ENCODE results near the gene PKNOX2.

The PKNOX2 gene

DNA sequence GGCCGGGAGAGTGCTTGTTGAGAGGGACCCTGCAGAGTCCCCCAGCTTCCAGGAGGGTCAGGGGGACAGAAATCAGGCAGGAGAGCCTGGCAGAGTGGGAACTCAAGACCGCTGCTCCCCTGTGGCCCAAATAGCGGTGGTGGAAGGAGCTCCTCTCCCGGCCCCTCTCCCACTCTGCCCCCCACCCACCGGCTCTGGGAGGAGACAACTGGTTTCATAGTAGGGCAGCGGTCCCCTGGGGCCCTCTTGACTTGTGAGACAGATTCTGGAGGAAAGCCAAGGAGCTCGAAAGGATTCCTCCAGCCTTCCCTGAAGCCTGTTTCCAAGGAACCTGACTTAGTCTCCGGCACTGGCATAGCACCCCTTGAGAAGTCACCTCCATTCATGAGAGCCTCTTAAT lies 10.1 kb downstream of the PKNOX2 start:
- no peaks in the 10 kb centered on the region for H3K4me1 Mint-ChIP-seq (ENCODE audit: low read depth)
- no peaks in the 10 kb centered on the region for H3K36me3 Mint-ChIP-seq (ENCODE audit: low read depth)
- DNase-seq = no peak
- no peak overlapping the region for H3K4me3 Mint-ChIP-seq
- H3K9me3 Mint-ChIP-seq = no peaks in the 10 kb centered on the region
- H3K27me3 Mint-ChIP-seq = peaks cover 93% of the 10 kb centered on the region
- no peak overlapping the region for H3K27ac Mint-ChIP-seq

DNA sequence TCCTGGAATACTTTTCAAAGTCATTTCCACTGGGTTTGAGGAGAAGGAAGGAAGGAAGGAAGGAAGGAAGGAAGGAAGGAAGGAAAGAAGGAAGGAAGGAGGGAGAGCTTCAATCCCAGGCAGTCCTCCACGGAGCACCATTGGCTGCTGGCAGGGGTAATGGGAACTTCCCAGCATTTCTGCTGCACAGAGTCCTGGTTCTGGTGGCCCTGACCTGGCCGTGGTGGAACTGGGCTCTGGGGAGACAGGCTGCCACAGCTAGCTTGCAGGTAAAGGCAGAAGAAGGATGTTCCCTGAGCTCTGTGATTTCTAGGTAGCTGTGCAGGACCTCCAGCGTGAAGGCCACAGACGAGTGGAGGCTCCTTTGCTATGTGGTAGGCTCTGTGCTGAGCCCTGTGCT lies 10.6 kb downstream of the PKNOX2 start:
- Mint-ChIP-seq H3K4me1 (ENCODE audit: low read depth) (no peaks in the 10 kb centered on the region), H3K27me3 (peaks cover 93% of the 10 kb centered on the region), H3K36me3 (ENCODE audit: low read depth) (no peaks in the 10 kb centered on the region), H3K4me3 (no peak overlapping the region), H3K9me3 (no peaks in the 10 kb centered on the region), H3K27ac (no peak overlapping the region)
- no peak for DNase-seq

DNA sequence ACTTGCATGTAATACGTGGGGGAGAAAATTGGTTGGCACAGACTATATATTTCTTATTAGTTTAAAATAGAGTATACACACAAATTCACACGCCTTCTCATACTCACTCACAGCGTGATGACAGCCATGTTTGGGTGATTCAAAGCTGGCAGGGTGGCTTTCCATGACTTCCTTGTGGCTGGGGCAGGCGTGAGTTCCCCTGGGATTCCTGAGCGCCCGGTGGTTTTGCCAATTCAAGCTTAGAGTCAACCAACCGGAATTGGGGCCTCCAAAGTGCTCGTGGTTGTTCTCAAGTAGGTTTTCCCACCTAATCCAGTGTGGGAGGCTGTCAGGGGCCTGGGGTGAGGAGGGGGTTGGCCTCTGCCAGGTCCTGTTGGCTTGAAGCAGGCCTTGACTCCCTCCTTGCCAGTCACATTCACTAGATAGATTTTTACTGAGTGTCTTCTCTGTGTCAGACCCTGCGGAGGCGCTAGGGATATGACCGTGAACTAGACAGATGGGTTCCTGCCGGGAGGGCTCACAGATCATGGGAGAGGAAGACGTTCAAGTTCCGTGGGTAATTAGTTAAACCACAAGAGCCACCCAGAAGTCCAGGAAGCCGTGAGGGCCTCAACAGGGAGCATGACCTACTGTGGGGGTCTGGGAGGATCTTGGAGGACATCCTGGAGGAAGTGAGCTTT lies 11.5 kb downstream of the PKNOX2 start:
- no peak overlapping the region for H3K4me3 Mint-ChIP-seq
- no peaks in the 10 kb centered on the region for H3K36me3 Mint-ChIP-seq (ENCODE audit: low read depth)
- no peaks in the 10 kb centered on the region for H3K4me1 Mint-ChIP-seq (ENCODE audit: low read depth)
- no peak overlapping the region for H3K27ac Mint-ChIP-seq
- H3K9me3 Mint-ChIP-seq = no peaks in the 10 kb centered on the region
- H3K27me3 Mint-ChIP-seq = peaks cover 91% of the 10 kb centered on the region
- DNase-seq = no peak

DNA sequence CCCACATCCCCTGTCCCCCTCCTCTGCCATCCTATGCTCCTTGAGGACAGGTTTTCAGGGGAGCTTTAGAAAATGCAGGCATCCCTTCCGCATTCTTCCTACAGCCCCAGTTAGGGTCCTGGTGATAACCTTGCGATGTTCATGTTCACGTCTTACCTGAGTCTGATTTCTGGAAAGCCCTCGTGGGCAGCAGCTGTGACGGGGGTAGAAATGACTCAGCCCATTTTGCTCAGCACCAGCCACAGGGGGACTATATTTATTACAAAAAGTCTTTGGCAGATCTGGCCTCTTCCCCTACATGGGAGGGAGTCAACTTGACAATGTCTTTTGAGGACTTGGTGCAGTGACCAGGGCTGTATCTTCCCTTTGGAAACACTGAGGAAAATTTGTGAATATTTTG lies 12.3 kb downstream of the PKNOX2 start:
- DNase-seq = no peak
- H3K27ac Mint-ChIP-seq = no peak overlapping the region
- peaks cover 88% of the 10 kb centered on the region for H3K27me3 Mint-ChIP-seq
- H3K36me3 Mint-ChIP-seq (ENCODE audit: low read depth) = no peaks in the 10 kb centered on the region
- no peak overlapping the region for H3K4me3 Mint-ChIP-seq
- no peaks in the 10 kb centered on the region for H3K9me3 Mint-ChIP-seq
- no peaks in the 10 kb centered on the region for H3K4me1 Mint-ChIP-seq (ENCODE audit: low read depth)

- no peak for DNase-seq
- H3K27ac Mint-ChIP-seq = no peak overlapping the region
- no peaks in the 10 kb centered on the region for H3K4me1 Mint-ChIP-seq (ENCODE audit: low read depth)
- no peak overlapping the region for H3K4me3 Mint-ChIP-seq
- peaks cover 86% of the 10 kb centered on the region for H3K27me3 Mint-ChIP-seq
- H3K36me3 Mint-ChIP-seq (ENCODE audit: low read depth) = no peaks in the 10 kb centered on the region
- H3K9me3 Mint-ChIP-seq = no peaks in the 10 kb centered on the region
Measured at GRCh38 chr11:125177543-125177942, 13.0 kb downstream of the PKNOX2 start.

DNA sequence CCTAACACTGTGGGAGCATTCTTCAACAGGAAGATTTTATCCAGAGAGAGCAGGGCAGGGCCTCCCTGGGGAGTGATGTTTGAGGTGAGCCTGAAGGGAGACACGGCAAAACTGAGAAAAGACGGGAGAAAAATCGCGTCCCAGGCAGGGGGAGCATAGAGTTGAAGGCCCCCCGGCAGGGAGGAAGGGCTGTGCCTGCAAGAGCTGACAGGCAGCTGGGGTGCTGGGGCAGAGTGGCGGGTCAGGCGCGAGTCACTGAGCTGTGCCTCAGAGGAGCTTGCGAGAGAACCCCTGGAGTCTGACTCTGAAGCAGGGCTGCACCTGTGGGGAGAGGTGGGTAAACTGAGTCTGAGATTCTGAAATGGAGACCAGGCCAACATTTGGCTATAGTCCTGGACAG lies 14.8 kb downstream of the PKNOX2 start:
- Mint-ChIP-seq H3K36me3 (ENCODE audit: low read depth) (no peaks in the 10 kb centered on the region), H3K4me3 (no peak overlapping the region), H3K9me3 (no peaks in the 10 kb centered on the region), H3K27me3 (peaks cover 79% of the 10 kb centered on the region), H3K4me1 (ENCODE audit: low read depth) (no peaks in the 10 kb centered on the region), H3K27ac (no peak overlapping the region)
- no peak for DNase-seq

DNA sequence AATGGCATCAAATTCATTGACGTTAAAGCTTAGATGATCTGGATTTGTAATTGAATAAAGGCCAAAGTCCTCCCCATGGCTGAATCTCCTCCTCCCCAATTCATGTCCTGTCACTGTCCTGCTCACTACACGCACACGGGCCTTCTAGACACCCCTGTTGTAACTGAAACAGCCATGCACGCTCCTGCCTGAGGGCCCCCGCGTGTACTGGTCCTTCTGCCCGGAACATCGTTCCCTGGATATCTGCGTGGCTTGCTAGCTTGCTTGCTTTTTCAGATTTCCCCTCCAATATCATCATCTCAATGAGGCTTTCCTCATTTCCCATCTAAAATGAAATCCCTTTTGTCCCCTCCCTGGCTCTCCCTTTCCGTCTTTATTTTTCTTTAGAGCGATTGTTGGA lies 15.3 kb downstream of the PKNOX2 start:
- H3K36me3 Mint-ChIP-seq (ENCODE audit: low read depth) = no peaks in the 10 kb centered on the region
- H3K4me1 Mint-ChIP-seq (ENCODE audit: low read depth) = no peaks in the 10 kb centered on the region

DNA sequence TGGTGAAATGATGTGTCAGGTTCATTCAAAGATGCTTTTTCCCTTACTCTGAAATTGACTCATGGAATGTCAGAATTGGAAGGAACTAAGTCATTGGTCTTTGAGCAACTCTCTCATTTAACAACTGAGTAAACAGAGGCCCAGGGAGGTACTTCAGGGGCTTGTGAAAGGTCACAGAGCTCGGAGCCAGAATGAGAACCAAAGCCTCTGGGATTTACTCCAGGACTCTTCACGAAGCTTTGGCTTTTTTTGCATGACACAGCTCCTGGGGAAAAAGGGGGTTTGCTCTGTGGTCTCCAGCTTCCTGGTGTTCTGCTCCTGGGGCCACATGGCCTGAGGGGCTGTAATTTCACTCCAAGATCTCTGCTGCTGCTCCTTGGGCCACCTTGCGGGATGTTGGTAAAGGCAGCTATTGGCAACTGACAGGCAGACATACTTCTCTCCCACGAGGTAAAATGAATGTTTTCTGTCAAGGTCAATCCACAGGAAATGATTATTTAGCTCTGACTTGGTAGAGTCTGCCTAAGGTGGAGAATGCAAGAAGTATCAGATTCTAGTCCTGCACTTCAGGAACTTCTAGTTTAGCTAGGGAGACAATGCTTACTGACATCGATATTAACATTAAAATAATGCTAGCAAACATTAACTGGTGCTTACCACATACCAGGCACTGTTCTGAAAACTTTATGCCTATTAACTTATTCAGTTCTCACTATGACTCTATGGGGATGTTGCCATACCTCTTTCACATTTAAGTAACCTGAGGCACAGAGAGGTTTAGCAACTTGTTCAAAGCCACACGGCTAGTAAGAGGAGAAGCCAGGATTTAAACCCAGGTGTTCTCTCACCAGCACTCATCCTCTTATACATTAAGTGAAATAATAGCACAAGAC lies 16.1 kb downstream of the PKNOX2 start:
- peaks cover 77% of the 10 kb centered on the region for H3K27me3 Mint-ChIP-seq
- no peak for DNase-seq
- no peak overlapping the region for H3K4me3 Mint-ChIP-seq
- no peak overlapping the region for H3K27ac Mint-ChIP-seq
- no peaks in the 10 kb centered on the region for H3K36me3 Mint-ChIP-seq (ENCODE audit: low read depth)
- H3K4me1 Mint-ChIP-seq (ENCODE audit: low read depth) = no peaks in the 10 kb centered on the region
- no peaks in the 10 kb centered on the region for H3K9me3 Mint-ChIP-seq

More for the DNA sequence above, 15.3 kb downstream of the PKNOX2 start:
- Mint-ChIP-seq H3K9me3 (no peaks in the 10 kb centered on the region), H3K4me3 (no peak overlapping the region), H3K27ac (no peak overlapping the region), H3K27me3 (peaks cover 79% of the 10 kb centered on the region)
- DNase-seq = no peak

GRCh38 chr11:125182573-125182972 lies 18.0 kb downstream of the PKNOX2 start:
- H3K36me3 Mint-ChIP-seq (ENCODE audit: low read depth) = no peaks in the 10 kb centered on the region
- H3K27ac Mint-ChIP-seq = no peak overlapping the region
- H3K27me3 Mint-ChIP-seq = peaks cover 69% of the 10 kb centered on the region
- H3K4me1 Mint-ChIP-seq (ENCODE audit: low read depth) = no peaks in the 10 kb centered on the region
- no peaks in the 10 kb centered on the region for H3K9me3 Mint-ChIP-seq
- no peak overlapping the region for H3K4me3 Mint-ChIP-seq
- no peak for DNase-seq

DNA sequence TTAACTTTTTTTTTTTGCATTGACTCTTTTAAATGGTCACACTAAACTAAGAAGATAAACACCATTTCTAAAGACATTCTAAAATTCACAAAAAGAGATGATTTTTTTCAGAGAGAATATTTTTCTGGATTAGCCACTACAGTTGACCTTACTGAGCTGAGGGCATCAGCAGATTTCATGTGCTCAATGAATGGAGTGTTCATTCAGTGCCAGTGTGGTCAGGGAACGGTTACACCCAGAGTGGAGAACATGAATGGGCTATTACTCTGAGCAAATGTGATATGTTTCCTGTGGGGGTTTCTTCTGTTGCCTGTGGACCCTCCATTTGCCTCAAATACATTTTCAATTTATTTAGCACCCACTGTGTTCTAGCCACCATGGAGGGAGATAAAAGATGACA lies 19.1 kb downstream of the PKNOX2 start:
- no peak overlapping the region for H3K27ac Mint-ChIP-seq

GRCh38 chr11:125188021-125188420 lies 23.5 kb downstream of the PKNOX2 start:
- Mint-ChIP-seq H3K27me3 (peaks cover 76% of the 10 kb centered on the region), H3K27ac (no peak overlapping the region), H3K4me3 (no peak overlapping the region), H3K36me3 (ENCODE audit: low read depth) (no peaks in the 10 kb centered on the region), H3K9me3 (no peaks in the 10 kb centered on the region), H3K4me1 (ENCODE audit: low read depth) (no peaks in the 10 kb centered on the region)
- no peak for DNase-seq

More for the DNA sequence above, 19.1 kb downstream of the PKNOX2 start:
- Mint-ChIP-seq H3K4me1 (ENCODE audit: low read depth) (no peaks in the 10 kb centered on the region), H3K27me3 (peaks cover 71% of the 10 kb centered on the region), H3K9me3 (no peaks in the 10 kb centered on the region), H3K36me3 (ENCODE audit: low read depth) (no peaks in the 10 kb centered on the region), H3K4me3 (no peak overlapping the region)
- no peak for DNase-seq

- no peak overlapping the region for H3K27ac Mint-ChIP-seq
- H3K27me3 Mint-ChIP-seq = peaks cover 76% of the 10 kb centered on the region
- no peak for DNase-seq
- H3K4me3 Mint-ChIP-seq = no peak overlapping the region
- no peaks in the 10 kb centered on the region for H3K4me1 Mint-ChIP-seq (ENCODE audit: low read depth)
- peaks cover 3% of the 10 kb centered on the region for H3K9me3 Mint-ChIP-seq
- no peaks in the 10 kb centered on the region for H3K36me3 Mint-ChIP-seq (ENCODE audit: low read depth)
Measured at GRCh38 chr11:125190566-125190965, 26.0 kb downstream of the PKNOX2 start.

DNA sequence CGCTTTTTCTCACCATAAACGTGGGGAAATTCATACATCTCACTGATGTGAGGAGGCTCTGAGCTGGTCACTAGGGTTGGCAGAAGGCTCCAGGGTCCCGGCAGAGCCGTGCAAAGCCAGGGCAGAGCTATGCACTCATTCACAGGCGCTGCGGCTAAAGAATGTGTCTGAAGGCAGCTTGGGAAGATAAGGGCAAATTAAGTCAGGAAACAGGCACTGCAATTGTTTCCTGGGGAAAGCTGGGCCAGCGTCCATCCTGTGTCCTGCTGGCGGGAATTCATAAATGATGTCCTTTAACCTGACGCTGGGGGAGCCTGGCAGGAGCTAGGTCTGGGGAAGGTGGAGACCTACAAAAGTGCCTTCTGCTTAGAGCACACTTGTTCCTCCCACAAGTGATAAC lies 27.6 kb downstream of the PKNOX2 start:
- Mint-ChIP-seq H3K4me3 (no peak overlapping the region), H3K36me3 (ENCODE audit: low read depth) (no peaks in the 10 kb centered on the region), H3K27ac (no peak overlapping the region), H3K9me3 (peaks cover 3% of the 10 kb centered on the region), H3K4me1 (ENCODE audit: low read depth) (no peaks in the 10 kb centered on the region), H3K27me3 (peaks cover 68% of the 10 kb centered on the region)
- no peak for DNase-seq

DNA sequence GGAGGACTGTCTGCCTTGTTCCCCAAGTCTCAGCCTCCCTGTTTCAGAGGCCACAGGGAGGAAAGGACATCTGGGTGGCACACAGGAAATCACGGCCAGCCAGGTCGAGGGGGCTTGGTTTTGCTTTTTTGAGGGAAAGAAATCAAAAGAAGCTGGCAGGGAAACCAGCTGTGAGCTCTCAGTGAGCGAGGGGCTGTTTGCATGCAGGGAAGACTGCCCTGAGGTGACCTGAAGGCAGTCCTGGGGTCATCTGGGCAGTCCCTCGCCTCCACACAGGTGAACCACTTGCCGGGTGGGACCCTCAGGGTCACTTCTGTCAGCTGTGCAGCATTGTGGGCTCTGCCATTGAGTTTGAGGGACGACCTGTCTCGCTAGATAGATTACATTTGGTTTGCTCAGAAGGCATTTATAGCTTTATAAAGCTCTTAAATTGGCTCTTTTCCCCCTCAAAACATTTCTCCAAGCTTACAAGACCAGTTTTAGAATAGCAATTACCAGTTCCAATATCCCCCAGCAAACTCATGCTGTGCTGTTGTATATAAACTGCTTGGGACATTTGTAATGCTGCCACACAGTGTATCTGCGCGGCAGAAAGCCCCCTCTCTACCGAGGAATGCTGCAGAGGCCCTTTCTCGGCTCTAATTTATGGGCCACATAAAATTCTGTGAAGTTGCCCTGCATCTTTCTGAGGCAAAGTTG lies 28.3 kb downstream of the PKNOX2 start:
- H3K27me3 Mint-ChIP-seq = peaks cover 67% of the 10 kb centered on the region
- H3K4me1 Mint-ChIP-seq (ENCODE audit: low read depth) = no peaks in the 10 kb centered on the region
- H3K9me3 Mint-ChIP-seq = peaks cover 3% of the 10 kb centered on the region
- H3K36me3 Mint-ChIP-seq (ENCODE audit: low read depth) = no peaks in the 10 kb centered on the region
- H3K27ac Mint-ChIP-seq = no peak overlapping the region
- DNase-seq = no peak
- no peak overlapping the region for H3K4me3 Mint-ChIP-seq

- Mint-ChIP-seq H3K4me3 (no peak overlapping the region), H3K4me1 (ENCODE audit: low read depth) (no peaks in the 10 kb centered on the region), H3K9me3 (peaks cover 3% of the 10 kb centered on the region), H3K27me3 (peaks cover 66% of the 10 kb centered on the region), H3K27ac (no peak overlapping the region), H3K36me3 (ENCODE audit: low read depth) (no peaks in the 10 kb centered on the region)
- DNase-seq = no peak
Measured at GRCh38 chr11:125193416-125193726, 28.8 kb downstream of the PKNOX2 start.
